Sigmoid colon (tissue), 4 donors: Measurements from ENCODE around the gene OPALIN.

ENCODE experiments used
- POLR2A ChIP-seq, 2 donors: fragments of 450-650 bp; IDR thresholded peaks; one replicate each; pipeline ENCODE4 v1.6.1; 2016; ENCODE audit warnings: antibody characterized with exemption in 2 of 2, mild to moderate bottlenecking in 2 of 2, moderate library complexity in 2 of 2
- POLR2AphosphoS5 ChIP-seq, 4 donors: sonication (generic); formaldehyde crosslinking; IDR thresholded peaks; one replicate each; pipeline ENCODE4 v1.6.1; 2017; ENCODE audit warnings: antibody characterized with exemption in 4 of 4
- TF ChIP-seq, protein P1 (sequence below), 4 experiments: fragments of 450-650 bp in 3 of 4; fragments of 200-600 bp in 1 of 4; IDR thresholded peaks; one replicate each; pipeline ENCODE4 v1.5.1; 2016 to 2019; ENCODE audit warnings: antibody characterized with exemption in 4 of 4, mild to moderate bottlenecking in 3 of 4, moderate library complexity in 2 of 4

- TF ChIP-seq, protein P1, sequence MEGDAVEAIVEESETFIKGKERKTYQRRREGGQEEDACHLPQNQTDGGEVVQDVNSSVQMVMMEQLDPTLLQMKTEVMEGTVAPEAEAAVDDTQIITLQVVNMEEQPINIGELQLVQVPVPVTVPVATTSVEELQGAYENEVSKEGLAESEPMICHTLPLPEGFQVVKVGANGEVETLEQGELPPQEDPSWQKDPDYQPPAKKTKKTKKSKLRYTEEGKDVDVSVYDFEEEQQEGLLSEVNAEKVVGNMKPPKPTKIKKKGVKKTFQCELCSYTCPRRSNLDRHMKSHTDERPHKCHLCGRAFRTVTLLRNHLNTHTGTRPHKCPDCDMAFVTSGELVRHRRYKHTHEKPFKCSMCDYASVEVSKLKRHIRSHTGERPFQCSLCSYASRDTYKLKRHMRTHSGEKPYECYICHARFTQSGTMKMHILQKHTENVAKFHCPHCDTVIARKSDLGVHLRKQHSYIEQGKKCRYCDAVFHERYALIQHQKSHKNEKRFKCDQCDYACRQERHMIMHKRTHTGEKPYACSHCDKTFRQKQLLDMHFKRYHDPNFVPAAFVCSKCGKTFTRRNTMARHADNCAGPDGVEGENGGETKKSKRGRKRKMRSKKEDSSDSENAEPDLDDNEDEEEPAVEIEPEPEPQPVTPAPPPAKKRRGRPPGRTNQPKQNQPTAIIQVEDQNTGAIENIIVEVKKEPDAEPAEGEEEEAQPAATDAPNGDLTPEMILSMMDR (IDR thresholded peaks at IDR 0.05): no peak
- no peak for TF ChIP-seq POLR2A (IDR thresholded peaks at IDR 0.05)
- no peak for TF ChIP-seq POLR2AphosphoS5 (IDR thresholded peaks at IDR 0.05)
Measured at GRCh38 chr10:96400465-96400864, 41.7 kb upstream of the OPALIN start.
